HG03442 (cell line): Measurements from ENCODE around the gene FBN2.
A peak's percentile ranks its signal among the peaks of the same experiment; 100 is the strongest.

Experiments
- ATAC-seq: cut with Tn5 transposase; IDR thresholded peaks from one replicate; pipeline ENCODE4 v1.9.1; 2021; ENCODE audit warnings: mild to moderate bottlenecking, moderate library complexity; ENCODE audit not compliant: unreplicated experiment

The FBN2 gene

DNA sequence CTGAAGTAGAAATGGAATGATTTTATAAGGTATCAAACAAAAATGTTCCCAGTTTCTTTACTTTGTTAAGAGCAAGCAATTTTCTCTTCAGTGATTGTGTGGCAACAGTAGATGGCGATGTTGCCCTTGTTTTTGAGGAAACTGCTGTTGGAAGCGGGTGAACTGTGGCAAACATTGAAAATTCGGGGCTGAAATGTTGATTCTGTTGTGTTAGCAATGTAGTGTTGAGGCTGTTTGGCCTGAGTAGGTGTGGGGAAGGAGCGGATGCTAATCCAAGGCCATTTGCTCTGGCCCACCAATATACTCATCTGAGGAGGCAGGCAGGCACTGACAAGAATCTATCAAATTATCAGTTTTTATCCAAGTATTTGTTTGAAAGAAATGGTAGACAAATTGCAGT lies 324.7 kb downstream of the FBN2 start:
- peak; percentile 67 for ATAC-seq

DNA sequence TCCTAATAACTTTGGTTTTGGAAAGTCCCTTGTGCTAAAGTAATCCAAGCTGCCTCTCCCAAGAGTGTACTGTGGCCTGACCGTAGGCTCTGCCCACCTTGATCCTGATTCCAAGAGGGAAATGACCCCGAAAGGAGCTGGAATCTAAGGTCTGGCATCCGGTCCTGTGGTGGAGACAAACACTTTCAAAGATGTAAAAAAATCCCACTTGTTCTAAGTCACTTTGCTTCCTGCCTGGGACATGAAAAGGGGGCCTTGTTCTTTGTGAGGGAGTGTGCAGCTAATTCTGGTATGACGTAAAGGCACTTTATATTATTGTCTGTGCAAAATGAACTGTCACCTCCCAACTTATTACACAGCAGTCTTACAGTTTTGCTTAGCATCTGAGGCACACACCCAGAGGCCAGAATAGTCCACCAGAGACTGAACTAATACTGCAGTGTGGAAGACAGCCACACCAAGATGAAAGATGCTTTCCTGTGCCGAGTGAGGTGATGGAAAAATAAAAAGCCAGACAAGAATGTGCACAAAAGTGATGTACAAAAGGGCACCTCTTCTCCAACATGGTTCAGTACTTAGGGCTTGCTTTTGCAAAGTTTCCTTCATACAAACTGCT lies 325.7 kb downstream of the FBN2 start:
- ATAC-seq, result no peak

DNA sequence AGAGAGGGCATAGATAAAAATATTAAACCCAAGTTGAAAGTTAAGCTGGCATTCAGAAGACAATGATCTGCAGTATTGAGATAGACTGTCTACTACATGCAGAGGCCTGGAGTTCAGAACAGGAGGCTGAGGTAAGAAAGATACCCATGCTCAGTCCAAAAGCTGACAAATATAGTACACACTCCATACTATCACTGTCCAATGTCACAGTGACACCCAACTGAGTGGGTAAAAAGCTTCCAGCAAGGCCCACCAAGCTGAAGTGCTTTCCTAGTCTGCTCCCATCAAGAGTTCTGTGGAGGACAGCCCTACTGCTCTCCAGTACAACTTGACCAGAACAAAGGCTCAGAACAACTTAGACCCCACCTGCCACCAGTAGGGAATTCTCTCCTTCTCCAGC lies 329.6 kb downstream of the FBN2 start:
- no peak for ATAC-seq
